K562 (cell line): ENCODE results near the gene HMCN1. TPM values are rescaled to one million over a fixed set of nuclear protein-coding genes. Genes with fewer than 3 reads are reported as not detected.

ENCODE experiments used
- ATAC-seq: fragments of 200-7000 bp; cut with Tn5 transposase; 3 replicates; pipeline ENCODE4 v1.9.1; 2020; ENCODE audit warnings: moderate library complexity
- BruUV-seq: library from RNA; stranded (reverse); fragments of 400-500 nt; replicated peaks from 2 replicates; lab custom pipeline; 2021; lab: Mats Ljungman, UMichigan
- CTCF ChIA-PET: fragments of 300-600 bp; formaldehyde crosslinking; extraction: SDS; loops from one replicate; lab custom pipeline; 2021; ENCODE audit warnings: low intra/inter-chr PET ratio; lab: Yijun Ruan, JAX
- POLR2A ChIA-PET: fragments of 300-600, 350-650 bp; sonication (Branson Sonifier 250); formaldehyde crosslinking; extraction: SDS; loops from one replicate; lab custom pipeline; 2021; ENCODE audit warnings: antibody characterized with exemption, inconsistent platforms; lab: Yijun Ruan, JAX
- DNase-seq, 4 experiments: peaks; one replicate each; pipeline versions ENCODE4 v3.0.0 to v3.0.0-alpha.2; 2011 to 2018; ENCODE audit warnings: low spot score in 3 of 4, mixed read lengths in 3 of 4; ENCODE audit errors: extremely low read depth in 1 of 4
- FAIRE-seq: peaks from 2 replicates; lab custom pipeline; 2011; peaks lifted over from hg19 to GRCh38; lab: Jason Lieb, UNC
- H2AFZ ChIP-seq: 2 replicates; pipeline ENCODE4 v1.6.0; 2011; ENCODE audit warnings: low read depth, low read length, control low read depth, inconsistent platforms
- H3K27ac ChIP-seq: fragments of 200-600 bp; 3 replicates; pipeline ENCODE4 v1.8.0; 2011; ENCODE audit warnings: low read depth, mild to moderate bottlenecking, control low read depth, inconsistent platforms, low read length, moderate library complexity, mixed read lengths; ENCODE audit errors: extremely low read depth
- H3K27me3 ChIP-seq, 2 experiments: fragments of 300-600 bp in 1 of 2; 2 replicates in 1 of 2; 3 replicates in 1 of 2; pipeline versions ENCODE4 v1.6.0 to v1.8.0; 2011; ENCODE audit warnings: inconsistent platforms in 2 of 2, low read length in 2 of 2, mild to moderate bottlenecking in 1 of 2, mixed read lengths in 1 of 2, moderate library complexity in 1 of 2; ENCODE audit not compliant: control insufficient read depth in 2 of 2, insufficient read depth in 2 of 2
- H3K36me3 ChIP-seq: fragments of 300-600 bp; 3 replicates; pipeline ENCODE4 v1.8.0; 2011; ENCODE audit warnings: mild to moderate bottlenecking, low read length, inconsistent platforms; ENCODE audit not compliant: control insufficient read depth, insufficient read depth
- H3K4me1 ChIP-seq, 2 experiments: fragments of 200-600 bp in 1 of 2; replicated peaks in 1 of 2; 2 replicates in 1 of 2; 3 replicates in 1 of 2; pipeline versions ENCODE4 v1.5.1 to v1.8.0; 2011; ENCODE audit warnings: inconsistent platforms in 2 of 2, low read length in 2 of 2, mild to moderate bottlenecking in 1 of 2, mixed read lengths in 1 of 2, moderate library complexity in 1 of 2; ENCODE audit not compliant: control insufficient read depth in 2 of 2, insufficient read depth in 2 of 2
- H3K4me2 ChIP-seq: 2 replicates; pipeline ENCODE4 v1.6.1; 2011; ENCODE audit warnings: low read length, control low read depth, inconsistent platforms, mixed read lengths; ENCODE audit not compliant: insufficient read depth
- H3K4me3 ChIP-seq: fragments of 200-600 bp; sonication (generic), shearing (Covaris generic); 2 replicates; pipeline ENCODE4 v1.5.1; 2016; ENCODE audit warnings: control low read depth, inconsistent platforms
- H3K79me2 ChIP-seq: fragments of 200-600 bp; 3 replicates; pipeline ENCODE4 v1.8.0; 2011; ENCODE audit warnings: low read length, inconsistent platforms; ENCODE audit not compliant: control insufficient read depth, insufficient read depth
- H3K9ac ChIP-seq, 2 experiments: 2 replicates each; pipeline versions ENCODE4 v1.6.0 to v1.6.1; 2011; ENCODE audit warnings: low read depth in 2 of 2, low read length in 2 of 2, control low read depth in 1 of 2, inconsistent platforms in 1 of 2, mild to moderate bottlenecking in 1 of 2, mixed read lengths in 1 of 2; ENCODE audit not compliant: insufficient read depth in 1 of 2
- H3K9me1 ChIP-seq: one replicate; pipeline ENCODE4 v1.6.0; 2011; ENCODE audit warnings: inconsistent platforms, mild to moderate bottlenecking, low read length, moderate library complexity; ENCODE audit not compliant: control insufficient read depth, insufficient read depth
- H3K9me3 ChIP-seq: replicated peaks from 2 replicates; pipeline ENCODE4 v1.5.1; 2011; ENCODE audit warnings: low read depth, low read length, inconsistent platforms; ENCODE audit not compliant: control insufficient read depth, insufficient read depth
- H4K20me1 ChIP-seq: replicated peaks from 2 replicates; pipeline ENCODE4 v1.6.1; 2011; ENCODE audit warnings: low read length, inconsistent platforms, mixed read lengths; ENCODE audit not compliant: control insufficient read depth, insufficient read depth
- C11orf30 ChIP-seq: fragments of 450-650 bp; IDR thresholded peaks from 2 replicates; pipeline ENCODE4 v1.6.1; 2016; ENCODE audit warnings: low read depth, mild to moderate bottlenecking
- CCAR2 ChIP-seq: fragments of 200-400 bp; formaldehyde crosslinking; IDR thresholded peaks from 2 replicates; pipeline ENCODE4 v1.6.1; 2017; ENCODE audit warnings: mild to moderate bottlenecking, low read depth, low read length
- CEBPG ChIP-seq, 3 experiments: fragments of 200-800 bp in 1 of 3; sonication (Bioruptor generic) in 1 of 3; sonication (generic) in 1 of 3; formaldehyde crosslinking in 1 of 3; IDR thresholded peaks in 2 of 3; conservative IDR thresholded peaks in 1 of 3; 2 replicates each; pipeline versions ENCODE4 v1.6.1 to v1.8.0; 2016 to 2022; ENCODE audit warnings: missing compliant biosample characterization in 2 of 3, missing genetic modification characterization in 2 of 3, mild to moderate bottlenecking in 1 of 3, missing genetic modification reagents in 1 of 3
- ESRRA ChIP-seq: fragments of 450-650 bp; IDR thresholded peaks from 2 replicates; pipeline ENCODE4 v1.6.1; 2014; ENCODE audit warnings: low read depth, mild to moderate bottlenecking, moderate library complexity, borderline replicate concordance
- ETV1 ChIP-seq: fragments of 450-650 bp; conservative IDR thresholded peaks from 2 replicates; pipeline ENCODE4 v1.6.1; 2016; ENCODE audit warnings: missing genetic modification characterization, control low read depth, low read depth, missing compliant biosample characterization
- REST ChIP-seq, 2 experiments: fragments of 450-650 bp; formaldehyde crosslinking in 1 of 2; IDR thresholded peaks; 2 replicates each; pipeline versions ENCODE4 v1.4.0 to v1.6.1; 2014 to 2020; ENCODE audit warnings: mild to moderate bottlenecking in 2 of 2, borderline replicate concordance in 1 of 2, low read depth in 1 of 2
- ZNF316 ChIP-seq: fragments of 450-650 bp; IDR thresholded peaks from 2 replicates; pipeline ENCODE4 v1.6.1; 2016
- WGBS: fragments of 100-300 bp; shearing (Covaris generic); methylation state at CpG from one replicate; pipeline ENCODE4 v1.1.6; 2016; ENCODE audit warnings: low coverage, mixed read lengths; ENCODE audit not compliant: insufficient coverage; ENCODE audit errors: missing lambda C conversion rate; 5-methylcytosine and 5-hydroxymethylcytosine counted together
- in situ Hi-C: fragments of 300-500 bp; cut with MboI; formaldehyde crosslinking; loops from 4 replicates; pipeline ENCODE4 v1.15.0; 2018; ENCODE audit warnings: inconsistent platforms, mixed read lengths
- intact Hi-C: fragments of 100-400 bp; cut with micrococcal nuclease; formaldehyde crosslinking; loops from 2 replicates; pipeline ENCODE4 v1.14.2; 2022
- polyA plus RNA-seq, 8 experiments: library from polyadenylated mRNA; depleted of rRNA in 4 of 8; stranded (reverse) in 5 of 8; unstranded in 3 of 8; fragments of >200 nt; fragmentation: Nextera tagmentation in 2 of 8; fragmentation: Illumina TruSeq in 1 of 8; extraction: Ambion mirVana in 2 of 8; extraction: Trizol in 1 of 8; gene quantifications; 2 replicates each; pipeline versions ENCODE4 v1.2.1 to v1.2.3, GENCODE V29; 2011 to 2014; ENCODE audit warnings: inconsistent platforms in 1 of 8, missing spikeins in 1 of 8
- total RNA-seq, 7 experiments: library from RNA; depleted of rRNA in 6 of 7; stranded (reverse); fragments of >200 nt in 6 of 7; fragmentation: Illumina TruSeq in 2 of 7; extraction: Trizol in 2 of 7; gene quantifications; 2 replicates each; pipeline versions ENCODE4 v1.2.1 to v1.2.3, GENCODE V29; 2011 to 2021; ENCODE audit warnings: low replicate concordance in 1 of 7

HMCN1 gene
- total and polyA plus RNA-seq, 9 of the 15 experiments (the other 6 are each of a cell fraction or from before 2014, with no cell fraction given), result 0.07 to 0.36 (median 0.21) TPM

GRCh38 chr1:186183970-186184628 lies 449.9 kb downstream of the HMCN1 start:
- ATAC-seq (no peak), DNase-seq (no peak), FAIRE-seq (no peak)
- POLR2A ChIA-PET, result no interaction called here
- no TSS peak for BruUV-seq
- CTCF ChIA-PET, result no interaction called here
- Histone ChIP-seq H3K9me1 (no peaks in the 10 kb centered on the region), H3K9ac (no peak overlapping the region), H3K79me2 (no peaks in the 10 kb centered on the region), H3K4me1 (0 out of 5 replicates have a peak, but pooled peaks cover 0 to 5% of the 10 kb centered on the region in 2 experiments), H3K4me2 (no peak overlapping the region), H3K27me3 (no peaks in the 10 kb centered on the region), H3K36me3 (no peaks in the 10 kb centered on the region), H3K4me3 (no peak overlapping the region), H3K27ac (no peak overlapping the region), H4K20me1 (no peaks in the 10 kb centered on the region), H3K9me3 (no peaks in the 10 kb centered on the region), H2AFZ (peak overlapping the region; percentile 66)
- 6% methylated on average over 5 of the region's 5 CpGs for WGBS
- intact Hi-C loops, result no loop called here
- TF ChIP-seq ETV1 (tag), result no peak
- TF ChIP-seq REST (IDR thresholded peaks at IDR 0.05; ENCODE audit: borderline replicate concordance), result no peak
- TF ChIP-seq REST (CRISPR knock-in tag; IDR thresholded peaks at IDR 0.05; ENCODE audit: low read depth), result no peak
- no peak for TF ChIP-seq CCAR2
- 0 out of 2 replicates have a peak, but pooled peaks have one; percentile 27 for TF ChIP-seq C11orf30
- peak; percentile 51; the same call in 1 of the 2 replicates for TF ChIP-seq ESRRA
- TF ChIP-seq CEBPG (CRISPR knock-in tag; IDR thresholded peaks at IDR 0.05), result no peak
- peak in 1 of 2 experiments; percentile 17; a peak in 1 of 4 replicates for TF ChIP-seq CEBPG (tag; conservative IDR thresholded peaks at IDR 0.05 in 1 of 2, IDR thresholded peaks at IDR 0.05 in 1 of 2)
- TF ChIP-seq ZNF316, result peak; percentile 44; the same call in 1 of the 2 replicates
- in situ Hi-C loops, result no loop called here
